Aorta (tissue), 5 donors: ENCODE results near the gene MMRN1. TPM values are rescaled to one million over a fixed set of nuclear protein-coding genes. Genes with fewer than 3 reads are reported as not detected.

Experiments
- ATAC-seq: fragments of 200-7000 bp; cut with Tn5 transposase; one replicate; pipeline ENCODE4 v1.9.1; 2022; ENCODE audit warnings: moderate library complexity; ENCODE audit not compliant: low FRiP score
- DNase-seq, 2 donors: peaks; one replicate each; pipeline ENCODE4 v3.0.0-alpha.2; 2020
- H3K27ac ChIP-seq, 2 donors: one replicate each; pipeline ENCODE4 v1.5.1; 2013; ENCODE audit warnings: low read length in 2 of 2, mild to moderate bottlenecking in 2 of 2, moderate library complexity in 2 of 2, control low read depth in 1 of 2, inconsistent platforms in 1 of 2, low read depth in 1 of 2
- H3K27me3 ChIP-seq, 2 donors: one replicate each; pipeline ENCODE4 v1.6.1; 2013; ENCODE audit warnings: control low read depth in 1 of 2, low read length in 1 of 2, mild to moderate bottlenecking in 1 of 2, moderate library complexity in 1 of 2; ENCODE audit not compliant: insufficient read depth in 2 of 2, control insufficient read depth in 1 of 2
- H3K36me3 ChIP-seq, 2 donors: one replicate each; pipeline ENCODE4 v1.6.1; 2013; ENCODE audit warnings: control low read depth in 1 of 2, low read length in 1 of 2, mild to moderate bottlenecking in 1 of 2; ENCODE audit not compliant: insufficient read depth in 2 of 2, control insufficient read depth in 1 of 2
- H3K4me1 ChIP-seq, 2 donors: one replicate each; pipeline ENCODE4 v1.6.1; 2013; ENCODE audit warnings: low read length in 2 of 2, control low read depth in 1 of 2, mild to moderate bottlenecking in 1 of 2, moderate library complexity in 1 of 2; ENCODE audit not compliant: insufficient read depth in 2 of 2, control insufficient read depth in 1 of 2
- H3K4me3 ChIP-seq, 2 donors: one replicate each; pipeline ENCODE4 v1.5.1; 2013; ENCODE audit warnings: low read length in 2 of 2, control low read depth in 1 of 2, mild to moderate bottlenecking in 1 of 2
- H3K9me3 ChIP-seq: one replicate; pipeline ENCODE4 v1.6.1; 2013; ENCODE audit warnings: mild to moderate bottlenecking, low read length; ENCODE audit not compliant: control insufficient read depth
- WGBS, 2 donors: extraction: QIAGEN DNeasy Blood & Tissue Kit; methylation state at CpG; one replicate each; pipeline ENCODE4 v1.1.7; 2013; 5-methylcytosine and 5-hydroxymethylcytosine counted together
- intact Hi-C, 2 donors: fragments of 100-400 bp; cut with DNase I; formaldehyde crosslinking; loops; one replicate each; pipeline versions ENCODE4 v1.14.2 to v1.15.0; 2022
- polyA plus RNA-seq, 2 donors: library from polyadenylated mRNA; stranded (reverse); fragments of 200-250 nt; gene quantifications; one replicate each; pipeline ENCODE4 v1.2.3, GENCODE V29; 2013
- total RNA-seq, 2 donors: library from RNA; stranded (reverse); fragmentation: NEBNext Ultra II Directional; extraction: Animal tissue kit (Norgen Biotek cat#: 25700); gene quantifications; one replicate each; pipeline ENCODE4 v1.2.1, GENCODE V29; 2021
- donor health status: healthy with polysubstance abuse.
- donor health status: Bipolar disorder and iron deficiency.
- donor health status: DM: no; HTN: no; CAD: no.
- donor health status: DM: no; HTN: no; CAD: no.
- donor health status: DM: yes; HTN: yes; CAD: no.

MMRN1 gene
- total and polyA plus RNA-seq, 4 donors: 0.10 to 87.0 (median 12.3) TPM

DNA sequence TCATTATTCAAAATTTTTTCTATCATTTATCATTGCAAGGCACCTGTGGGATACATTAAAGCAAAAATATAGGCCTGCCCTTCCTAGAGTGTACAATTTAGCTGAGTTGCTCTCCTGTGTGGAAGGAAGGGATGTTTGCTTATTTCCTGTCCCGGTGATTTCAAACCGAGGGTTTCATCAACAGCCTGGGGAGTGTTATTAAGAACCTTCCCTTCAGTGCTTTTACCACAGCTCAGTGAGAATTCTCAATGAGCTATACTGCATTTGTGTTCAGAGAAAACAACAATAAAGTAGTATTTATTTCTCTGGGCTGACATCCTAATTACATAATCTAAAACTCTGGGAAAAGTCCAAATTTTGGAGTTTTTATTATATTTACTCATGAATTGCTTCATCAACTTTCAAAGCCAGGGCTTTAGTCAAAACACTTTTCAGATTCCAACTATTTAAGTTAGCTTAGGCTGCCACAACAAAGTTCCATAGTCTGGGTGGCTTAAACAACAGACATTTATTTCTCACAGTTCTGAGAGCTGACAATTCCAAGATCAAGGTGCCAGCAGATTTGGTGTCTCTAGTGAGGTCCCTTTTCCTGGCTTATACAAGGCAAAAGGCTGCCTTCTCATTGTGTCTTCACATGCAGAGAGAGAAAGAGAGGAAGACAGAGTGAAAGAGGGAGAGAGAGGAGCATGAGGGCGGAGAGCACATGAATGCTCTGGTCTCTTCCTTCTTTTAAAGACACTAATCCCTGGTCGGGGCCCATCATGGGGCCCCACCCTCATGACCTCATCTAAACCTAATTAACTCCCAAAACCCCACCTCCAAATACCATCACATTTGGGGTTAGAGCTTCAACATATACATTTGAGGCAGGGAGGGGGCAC is 62.6 kb downstream of the MMRN1 start:
- Histone ChIP-seq H3K4me3 (no peak overlapping the region), H3K4me1 (no peaks in the 10 kb centered on the region), H3K36me3 (no peaks in the 10 kb centered on the region), H3K9me3 (no peaks in the 10 kb centered on the region), H3K27me3 (no peaks in the 10 kb centered on the region), H3K27ac (no peak overlapping the region)
- intact Hi-C loops: no loop called here
- DNase-seq (no peak), ATAC-seq (no peak)
- 31 to 37% methylated on average over 4 of the region's 4 CpGs for WGBS, 2 donors

DNA sequence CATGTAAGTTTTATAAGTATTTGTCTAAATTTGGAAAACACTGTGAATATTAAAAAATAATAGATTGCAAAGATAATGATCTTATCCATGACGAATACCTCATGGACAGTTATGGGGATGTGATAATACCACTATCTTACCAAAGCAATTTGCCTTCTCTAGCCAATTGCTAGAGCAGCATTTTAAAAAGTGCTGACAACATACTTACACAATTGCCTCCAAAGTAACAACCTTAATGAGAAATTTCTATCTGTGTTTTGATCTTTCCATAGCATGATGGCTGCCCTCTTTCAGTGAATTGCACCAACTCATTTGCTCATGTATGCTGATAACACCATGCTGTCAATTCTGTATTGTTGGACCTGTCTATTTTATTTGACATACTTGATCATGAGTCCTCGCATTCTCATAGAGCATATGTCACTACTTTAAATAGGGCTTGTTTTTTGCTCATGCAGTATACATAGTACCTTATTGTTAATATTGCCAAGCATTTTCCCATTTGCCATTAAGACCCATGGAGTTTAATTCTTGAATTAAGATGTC is 87.2 kb downstream of the MMRN1 start:
- Histone ChIP-seq H3K27ac (no peak overlapping the region), H3K36me3 (no peaks in the 10 kb centered on the region), H3K4me3 (no peak overlapping the region), H3K9me3 (no peaks in the 10 kb centered on the region), H3K4me1 (no peaks in the 10 kb centered on the region), H3K27me3 (no peaks in the 10 kb centered on the region)
- ATAC-seq: no peak
- no peak for DNase-seq
- intact Hi-C loops: no loop called here
- 75 to 78% methylated on average over 2 of the region's 2 CpGs for WGBS, 2 donors

- Histone ChIP-seq H3K9me3 (no peaks in the 10 kb centered on the region), H3K27me3 (no peaks in the 10 kb centered on the region), H3K4me1 (no peaks in the 10 kb centered on the region), H3K36me3 (no peaks in the 10 kb centered on the region), H3K27ac (no peak overlapping the region), H3K4me3 (no peak overlapping the region)
- ATAC-seq (no peak), DNase-seq (no peak)
- WGBS, 2 donors: 57 to 64% methylated on average over 2 of the region's 2 CpGs
- intact Hi-C loops: no loop called here
These were observed 93.6 kb downstream of the MMRN1 start for GRCh38 chr4:89988268-89988667.

- H3K4me1 ChIP-seq: no peaks in the 10 kb centered on the region
- DNase-seq (no peak), ATAC-seq (no peak)
- no peaks in the 10 kb centered on the region for H3K27me3 ChIP-seq
- H3K27ac ChIP-seq: no peak overlapping the region
- no peaks in the 10 kb centered on the region for H3K36me3 ChIP-seq
- H3K9me3 ChIP-seq: no peaks in the 10 kb centered on the region
- intact Hi-C loops: no loop called here
- no peak overlapping the region for H3K4me3 ChIP-seq
- 10 to 23% methylated on average over 1 of the region's 1 CpG for WGBS, 2 donors
These were observed 98.1 kb downstream of the MMRN1 start for GRCh38 chr4:89992744-89993143.

- Histone ChIP-seq H3K27ac (no peak overlapping the region), H3K9me3 (no peaks in the 10 kb centered on the region), H3K4me3 (no peak overlapping the region), H3K27me3 (no peaks in the 10 kb centered on the region), H3K36me3 (no peaks in the 10 kb centered on the region), H3K4me1 (no peaks in the 10 kb centered on the region)
- 70% methylated on average over 3 of the region's 3 CpGs for WGBS, 2 donors
- DNase-seq (no peak), ATAC-seq (no peak)
- intact Hi-C loops: no loop called here
These were observed 99.7 kb downstream of the MMRN1 start for GRCh38 chr4:89994176-89994873.

- Histone ChIP-seq H3K27me3 (no peaks in the 10 kb centered on the region), H3K4me1 (no peaks in the 10 kb centered on the region), H3K9me3 (no peaks in the 10 kb centered on the region), H3K36me3 (no peaks in the 10 kb centered on the region), H3K4me3 (no peak overlapping the region), H3K27ac (no peak overlapping the region)
- intact Hi-C loops: no loop called here
- 56 to 57% methylated on average over 4 of the region's 4 CpGs for WGBS, 2 donors
- ATAC-seq (no peak), DNase-seq (no peak)
These were observed 100.4 kb downstream of the MMRN1 start for GRCh38 chr4:89995006-89995405.

GRCh38 chr4:89995814-89996213 is 101.2 kb downstream of the MMRN1 start:
- intact Hi-C loops: no loop called here
- ATAC-seq: no peak
- H3K27ac ChIP-seq: no peak overlapping the region
- H3K4me1 ChIP-seq: no peaks in the 10 kb centered on the region
- H3K27me3 ChIP-seq: no peaks in the 10 kb centered on the region
- no peak for DNase-seq
- H3K4me3 ChIP-seq: no peak overlapping the region
- no peaks in the 10 kb centered on the region for H3K9me3 ChIP-seq
- 78 to 80% methylated on average over 2 of the region's 2 CpGs for WGBS, 2 donors
- H3K36me3 ChIP-seq: no peaks in the 10 kb centered on the region

GRCh38 chr4:89997171-89997704 is 102.6 kb downstream of the MMRN1 start:
- no peak for ATAC-seq
- intact Hi-C loops: no loop called here
- WGBS, 2 donors: 88 to 89% methylated on average over 4 of the region's 4 CpGs

More at GRCh38 chr4:89997171-89997704, 102.6 kb downstream of the MMRN1 start:
- H3K9me3 ChIP-seq: no peaks in the 10 kb centered on the region
- DNase-seq: no peak
- no peaks in the 10 kb centered on the region for H3K4me1 ChIP-seq
- H3K4me3 ChIP-seq: no peak overlapping the region
- no peaks in the 10 kb centered on the region for H3K27me3 ChIP-seq
- no peak overlapping the region for H3K27ac ChIP-seq
- H3K36me3 ChIP-seq: no peaks in the 10 kb centered on the region
